Stimulated activated CD4-positive, alpha-beta T cell treated with anti-CD3 and anti-CD28 coated beads, TNF-alpha, amount 100 ng/mL, for 24 hours (primary cell): Measurements from ENCODE around the gene TTYH2.

Experiments used
- DNase-seq, 3 experiments: peaks; one replicate each; pipeline ENCODE4 v3.0.0-alpha.2; 2020; ENCODE audit warnings: low read depth in 3 of 3

Gene TTYH2

DNA sequence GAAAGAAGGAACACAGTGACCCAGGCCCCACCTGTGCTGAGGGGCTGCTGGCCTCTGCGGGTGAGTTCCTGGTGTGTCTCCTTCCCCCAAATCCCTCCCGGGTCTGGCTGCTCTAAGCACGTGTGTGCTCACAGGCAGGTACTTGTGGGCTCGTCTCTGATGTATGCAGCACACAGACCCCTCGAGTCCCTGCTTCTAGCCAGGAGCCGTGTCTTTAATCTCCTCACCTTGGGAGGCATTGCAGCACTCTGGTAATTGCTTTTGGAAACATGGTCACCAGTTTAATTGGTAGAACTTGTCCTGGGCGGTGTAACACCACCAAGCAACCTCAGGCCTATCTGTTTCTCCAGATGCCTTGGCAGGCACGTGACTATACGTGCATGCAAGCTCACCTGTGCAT is 18.7 kb upstream of the TTYH2 start:
- DNase-seq = no peak

DNA sequence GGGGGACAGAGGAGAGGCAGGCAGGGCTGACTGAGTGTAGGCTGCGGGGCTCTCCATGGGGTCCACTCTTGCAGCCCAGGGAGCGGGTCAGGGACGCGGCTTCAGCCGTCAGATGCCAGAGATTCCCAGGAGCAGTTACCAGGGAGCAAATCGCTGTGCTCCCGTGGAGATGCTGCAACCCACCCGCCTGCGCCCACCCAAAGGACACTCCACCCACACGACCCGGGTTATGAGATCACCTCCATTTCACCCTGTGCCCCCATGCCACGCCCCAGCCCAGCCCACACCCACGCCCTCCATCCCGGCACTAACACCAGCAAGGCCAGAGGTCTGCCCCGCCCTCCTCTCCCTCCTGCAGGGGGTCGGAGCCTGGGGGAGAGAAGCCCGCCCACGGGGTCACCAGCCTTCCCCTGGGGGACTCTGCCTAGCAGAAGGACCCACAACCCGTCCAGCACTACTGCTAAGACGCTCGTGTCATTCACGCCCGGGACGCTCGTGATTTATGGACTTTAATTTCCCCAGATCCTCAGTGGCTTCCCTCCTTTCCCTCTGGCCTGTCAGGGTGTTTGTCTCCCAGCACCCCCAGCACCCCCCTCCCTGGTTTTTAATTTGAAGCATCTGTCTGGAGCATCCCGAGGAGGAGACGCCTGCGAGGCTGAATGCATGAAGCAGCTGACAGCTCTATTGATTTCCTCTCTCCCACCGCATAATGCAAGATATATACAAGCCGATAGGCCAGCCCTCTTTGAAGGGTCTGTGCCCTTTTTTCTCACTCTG is 16.6 kb upstream of the TTYH2 start:
- no peak for DNase-seq

DNA sequence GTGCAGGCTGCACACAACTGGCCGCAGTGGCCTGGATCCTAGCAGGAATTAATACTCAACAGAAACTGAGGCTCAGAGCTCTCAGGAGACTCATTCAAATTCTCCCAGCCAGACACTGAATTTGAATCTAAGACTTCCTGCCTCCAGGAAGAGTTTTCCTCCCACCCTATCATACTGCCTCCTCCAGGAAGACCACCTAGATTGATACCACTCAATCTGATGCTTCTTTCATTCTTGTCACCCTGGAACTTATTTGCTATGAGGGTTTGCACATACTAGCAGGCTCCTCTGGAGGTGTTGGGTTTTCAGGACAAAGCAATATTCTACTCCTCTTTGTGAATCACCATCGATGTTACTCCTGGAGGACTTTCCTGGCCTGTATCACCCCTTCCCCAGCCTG is 15.6 kb upstream of the TTYH2 start:
- DNase-seq = no peak

DNA sequence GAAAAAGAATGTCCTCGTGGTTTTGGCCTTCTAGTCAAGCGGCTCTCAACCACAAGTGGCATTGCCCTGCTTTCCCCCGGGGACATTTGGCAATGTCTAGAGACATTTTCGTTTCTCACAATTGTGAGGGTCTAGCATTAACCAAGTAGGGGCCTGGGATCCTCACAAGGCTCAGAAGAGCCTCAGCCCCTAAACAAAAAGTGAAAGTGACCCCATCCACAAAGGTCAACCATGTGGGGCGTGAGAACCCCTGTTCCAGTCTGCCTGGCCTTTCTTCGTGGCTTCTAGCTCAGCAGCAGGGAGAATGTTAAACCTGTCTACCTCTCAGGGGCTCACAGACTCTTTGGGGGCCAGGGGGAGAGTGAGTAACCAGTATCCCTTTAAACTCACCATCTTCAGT is 14.7 kb upstream of the TTYH2 start:
- DNase-seq = no peak

DNA sequence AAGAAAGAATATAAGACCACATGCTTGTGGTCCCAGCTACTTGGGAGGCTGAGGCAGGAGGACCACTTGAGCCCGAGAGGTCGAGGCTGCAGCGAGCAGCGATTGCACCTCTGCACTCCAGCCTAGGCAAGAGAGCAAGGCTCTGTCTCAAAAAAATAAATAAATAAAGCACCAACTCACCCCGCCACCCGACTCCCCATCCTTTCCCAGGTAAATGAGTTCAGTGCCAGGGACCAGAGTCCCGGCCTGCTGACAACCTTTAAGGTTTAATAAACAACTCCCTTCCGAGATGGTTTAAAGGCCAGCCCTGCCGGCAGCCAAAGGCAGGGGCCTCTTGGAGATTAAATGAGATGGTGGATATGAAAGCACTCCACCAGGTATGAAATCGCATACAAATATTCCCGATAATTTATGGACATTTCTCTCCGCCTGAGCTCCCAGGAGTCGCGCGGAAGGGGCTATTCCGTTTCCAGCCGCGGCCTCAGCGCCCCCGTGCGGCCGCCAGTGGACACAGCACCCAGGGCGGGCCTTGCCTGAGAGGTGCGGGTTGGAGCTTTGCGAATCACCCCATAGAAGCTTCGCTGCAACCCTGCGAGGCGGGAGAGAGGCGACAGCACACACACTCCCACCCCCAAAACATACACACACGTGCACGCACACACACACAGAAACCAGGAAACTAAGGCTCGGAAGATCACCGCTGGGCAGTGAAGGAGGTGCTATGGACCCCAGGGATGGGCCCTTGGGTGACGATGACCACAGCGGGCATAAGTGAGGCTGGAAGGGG is 13.9 kb upstream of the TTYH2 start:
- peak in 1 of 3 experiments; percentile 63 for DNase-seq

DNA sequence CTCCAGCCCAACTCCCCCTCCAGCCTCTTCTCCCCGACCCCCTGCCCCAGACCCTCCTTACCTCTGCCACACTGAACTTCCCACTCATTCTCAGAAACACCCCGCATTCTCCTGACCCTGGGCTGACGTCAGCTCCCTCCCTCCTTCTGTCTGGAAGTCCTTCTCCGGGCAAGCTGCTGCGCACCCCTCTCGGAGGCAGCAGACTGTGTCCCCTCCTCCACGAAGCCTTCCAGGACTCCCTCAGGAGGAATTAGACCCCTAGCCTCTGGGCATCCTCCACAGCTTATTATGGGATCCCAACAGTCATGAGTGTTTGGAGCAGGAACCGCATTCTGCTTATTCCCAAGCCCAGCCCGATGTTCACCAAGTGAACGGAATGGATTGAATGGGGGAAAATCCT is 13.3 kb upstream of the TTYH2 start:
- DNase-seq = no peak

DNA sequence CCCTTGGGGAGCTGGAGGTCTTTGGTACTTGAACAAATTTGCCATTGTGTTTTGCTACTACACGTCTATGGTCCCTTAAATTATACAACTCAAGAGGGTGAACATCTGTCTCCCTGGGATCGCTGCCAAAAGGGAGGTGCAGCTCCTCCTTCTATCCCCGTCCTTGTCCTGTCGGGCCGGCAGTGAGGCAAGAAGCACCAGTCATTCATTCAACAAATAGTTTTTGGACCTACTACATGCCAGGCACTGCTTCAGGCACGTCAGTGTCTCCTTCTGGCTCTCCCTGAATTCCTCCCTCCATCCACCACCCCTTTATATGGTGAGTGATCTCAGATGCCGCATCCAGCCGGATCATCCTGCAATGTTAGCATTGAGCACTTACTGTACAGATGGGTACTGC is 12.1 kb upstream of the TTYH2 start:
- DNase-seq = no peak

DNA sequence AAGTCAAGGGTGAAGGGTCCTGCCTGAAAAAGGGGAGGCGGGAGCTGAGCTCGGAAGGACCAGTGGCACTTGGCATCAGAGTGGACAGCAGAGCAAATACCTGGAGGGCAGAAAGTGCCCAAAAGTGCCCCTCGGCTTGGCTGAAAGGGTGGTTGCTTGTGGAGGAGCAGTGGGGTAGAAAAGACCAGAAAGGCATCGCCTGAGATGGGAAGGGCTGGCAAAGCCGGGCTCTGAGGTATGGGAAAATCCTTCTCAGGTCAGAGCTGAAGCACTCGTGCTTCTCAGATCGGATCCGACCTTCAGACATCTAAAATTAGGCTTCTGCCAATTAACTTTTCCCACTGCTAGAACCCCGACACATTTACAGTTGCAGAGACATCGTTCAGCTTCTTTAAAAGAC is 11.4 kb upstream of the TTYH2 start:
- no peak for DNase-seq

DNA sequence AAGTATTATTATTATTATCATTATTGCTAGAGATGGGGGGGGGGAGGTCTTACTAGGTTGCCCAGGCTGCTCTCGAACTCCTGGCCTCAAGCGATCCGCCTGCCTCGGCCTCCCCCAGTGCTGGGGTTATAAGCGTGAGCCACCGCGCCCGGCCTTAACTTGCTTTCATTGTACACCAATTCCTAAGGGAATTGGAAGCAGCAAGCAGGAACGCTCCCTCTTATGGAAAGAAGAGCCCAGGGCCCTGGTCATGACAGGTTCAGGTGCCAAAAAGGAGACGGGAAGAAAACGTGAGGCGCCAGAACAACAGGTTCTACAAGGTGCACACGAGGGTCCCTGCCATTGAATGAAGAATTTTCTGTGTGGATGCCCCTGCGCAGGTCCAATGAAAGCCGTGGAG is 10.4 kb upstream of the TTYH2 start:
- DNase-seq = no peak

DNA sequence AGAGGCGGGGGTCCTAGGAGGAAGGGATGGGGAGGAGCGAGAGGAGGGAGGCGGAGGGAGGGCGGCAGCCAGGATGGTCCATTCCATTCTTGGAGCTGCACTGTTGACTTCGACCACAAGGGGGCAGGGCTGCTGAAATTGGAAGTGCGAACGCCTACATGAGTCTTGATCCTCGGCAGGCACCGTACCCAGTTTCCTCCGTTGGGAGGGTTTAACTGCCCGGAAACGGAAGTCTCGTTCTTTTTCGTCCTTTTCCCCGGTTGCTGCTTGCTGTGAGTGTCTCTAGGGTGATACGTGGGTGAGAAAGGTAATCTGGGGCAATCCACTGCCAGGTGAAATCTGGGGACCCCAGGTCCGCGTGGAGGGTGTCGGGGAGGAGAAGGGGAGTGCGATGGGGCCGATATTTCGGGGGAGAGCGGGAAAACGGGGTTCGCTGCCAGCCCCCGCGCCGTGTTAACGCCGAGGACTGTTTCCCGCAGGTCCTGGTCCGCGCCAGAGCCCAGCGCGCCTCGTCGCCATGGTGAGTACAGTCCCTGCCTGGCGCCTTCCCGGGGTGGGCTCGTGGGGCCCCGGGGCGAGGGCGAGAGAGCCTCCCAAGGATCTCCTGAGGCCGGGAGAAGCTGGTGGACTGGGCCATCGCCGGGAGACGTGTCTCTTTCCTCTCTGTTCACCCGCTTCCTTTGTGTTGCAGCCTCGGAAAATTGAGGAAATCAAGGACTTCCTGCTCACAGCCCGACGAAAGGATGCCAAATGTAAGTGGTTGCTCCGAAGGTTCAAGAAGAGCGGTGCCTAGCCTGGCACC is 9.7 kb upstream of the TTYH2 start, which contains the start of gene RPL38:
Gene RPL38, plus strand, starts transcription at position 240 of the 802 bp plus-strand sequence. Its CDS starts 278 bp downstream, at position 518.
- DNase-seq = peak; percentile 93 to 97 (median 97)

DNA sequence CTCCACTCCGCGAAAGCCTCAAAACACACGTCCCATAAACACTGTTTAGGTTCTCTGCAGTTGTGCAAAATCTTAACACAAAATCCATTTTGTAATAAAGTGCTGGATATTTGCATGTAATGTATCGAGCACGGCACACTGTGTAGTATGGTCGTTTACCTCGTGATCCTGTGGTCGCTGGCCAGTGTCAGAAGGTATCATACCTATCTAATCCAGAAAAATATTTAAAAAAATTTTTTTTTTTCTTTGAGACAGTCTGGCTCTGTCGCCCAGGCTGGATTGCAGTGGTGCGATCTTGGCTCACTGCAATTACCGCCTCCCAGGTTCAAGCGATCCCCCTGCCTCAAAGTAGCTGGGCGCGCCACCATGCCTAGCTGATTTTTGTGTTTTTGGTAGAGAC is 8.9 kb upstream of the TTYH2 start:
- DNase-seq = no peak

DNA sequence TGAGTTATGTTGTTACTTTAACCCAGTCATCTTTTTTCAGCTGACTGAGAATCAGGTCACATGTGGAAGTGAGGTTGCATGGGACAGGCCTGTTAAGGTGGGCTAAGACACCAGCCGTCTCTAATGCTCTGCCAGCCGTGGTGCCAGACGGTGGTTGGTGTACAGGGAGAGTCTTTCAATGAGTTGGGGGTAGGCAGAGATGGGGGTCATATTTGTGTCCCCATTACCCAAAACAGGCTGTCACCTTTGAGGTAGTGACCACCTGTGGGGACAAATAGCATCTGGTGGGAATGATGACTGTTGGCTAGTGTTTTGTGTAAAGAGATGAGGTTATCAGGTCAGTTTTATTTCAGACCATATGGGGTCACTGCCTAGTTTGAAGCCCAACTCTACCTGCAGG is 8.1 kb upstream of the TTYH2 start:
- DNase-seq = no peak

DNA sequence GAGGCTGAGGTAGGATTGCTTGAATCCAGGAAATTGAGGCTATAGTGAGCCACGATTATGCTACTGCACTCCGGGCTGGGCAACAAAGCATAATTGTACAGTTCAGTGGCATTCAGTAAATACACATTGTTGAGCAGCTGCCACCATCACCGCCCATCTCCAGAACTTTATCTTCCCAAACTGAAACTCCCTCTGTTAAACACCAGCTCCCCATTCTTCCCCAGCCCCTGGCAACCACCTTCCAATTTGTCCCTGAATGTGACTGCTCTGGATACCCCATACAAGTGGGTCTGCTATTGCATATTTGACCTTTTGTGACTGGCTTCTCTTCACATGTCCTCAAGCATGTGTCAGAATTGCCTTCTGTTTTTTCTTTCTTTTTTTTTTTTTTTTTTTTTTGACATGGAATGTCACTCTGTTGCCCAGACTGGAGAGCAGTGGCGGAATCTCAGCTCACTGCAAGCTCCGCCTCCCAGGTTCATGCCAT is 7.0 kb upstream of the TTYH2 start:
- DNase-seq = no peak

DNA sequence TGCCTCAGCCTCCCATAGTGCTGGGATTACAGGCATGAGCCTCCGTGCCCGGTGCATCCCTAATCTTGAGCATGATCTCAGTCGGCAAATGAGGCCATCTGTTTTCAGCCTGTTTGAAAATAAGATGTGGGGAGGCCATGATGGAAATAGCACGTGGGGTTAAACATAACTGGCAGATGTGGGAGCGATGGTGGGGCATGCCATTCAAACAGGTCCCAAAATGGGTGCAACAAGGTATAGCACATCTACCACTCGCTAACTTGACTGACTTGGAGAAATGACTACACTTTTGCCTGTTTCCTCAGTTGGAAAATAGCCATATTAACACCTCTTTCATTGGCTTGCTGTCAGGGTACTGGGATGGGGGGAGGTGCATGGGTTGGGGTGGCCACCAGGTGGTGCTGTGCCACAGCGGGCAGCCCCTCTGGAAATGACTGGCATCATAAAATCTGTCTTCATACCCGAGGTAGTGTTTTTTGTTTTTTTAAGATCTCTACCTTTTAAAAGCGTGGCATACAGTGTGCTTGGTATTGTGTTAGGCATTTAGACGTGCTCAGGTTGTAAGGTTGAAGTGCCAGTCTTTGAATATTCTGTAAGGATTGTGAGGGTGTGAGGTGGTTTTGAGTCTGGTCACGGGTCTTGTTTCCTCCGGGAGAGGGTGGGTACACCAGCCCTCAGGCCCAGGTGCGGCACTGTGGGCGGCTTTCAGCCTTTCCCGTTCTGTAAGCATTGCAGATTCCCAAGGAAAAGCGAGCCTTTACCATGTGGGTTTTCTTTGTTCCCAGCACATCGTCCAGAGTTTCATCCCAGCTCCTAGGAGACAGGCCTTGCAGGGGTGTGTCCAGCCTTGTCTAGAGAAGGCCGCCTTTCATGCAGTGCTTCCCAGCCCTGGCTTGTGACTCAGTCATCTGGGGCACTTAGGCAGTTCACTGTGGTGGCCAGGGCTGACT is 2.9 kb upstream of the TTYH2 start:
- DNase-seq = peak; percentile 54 to 76 (median 75)

DNA sequence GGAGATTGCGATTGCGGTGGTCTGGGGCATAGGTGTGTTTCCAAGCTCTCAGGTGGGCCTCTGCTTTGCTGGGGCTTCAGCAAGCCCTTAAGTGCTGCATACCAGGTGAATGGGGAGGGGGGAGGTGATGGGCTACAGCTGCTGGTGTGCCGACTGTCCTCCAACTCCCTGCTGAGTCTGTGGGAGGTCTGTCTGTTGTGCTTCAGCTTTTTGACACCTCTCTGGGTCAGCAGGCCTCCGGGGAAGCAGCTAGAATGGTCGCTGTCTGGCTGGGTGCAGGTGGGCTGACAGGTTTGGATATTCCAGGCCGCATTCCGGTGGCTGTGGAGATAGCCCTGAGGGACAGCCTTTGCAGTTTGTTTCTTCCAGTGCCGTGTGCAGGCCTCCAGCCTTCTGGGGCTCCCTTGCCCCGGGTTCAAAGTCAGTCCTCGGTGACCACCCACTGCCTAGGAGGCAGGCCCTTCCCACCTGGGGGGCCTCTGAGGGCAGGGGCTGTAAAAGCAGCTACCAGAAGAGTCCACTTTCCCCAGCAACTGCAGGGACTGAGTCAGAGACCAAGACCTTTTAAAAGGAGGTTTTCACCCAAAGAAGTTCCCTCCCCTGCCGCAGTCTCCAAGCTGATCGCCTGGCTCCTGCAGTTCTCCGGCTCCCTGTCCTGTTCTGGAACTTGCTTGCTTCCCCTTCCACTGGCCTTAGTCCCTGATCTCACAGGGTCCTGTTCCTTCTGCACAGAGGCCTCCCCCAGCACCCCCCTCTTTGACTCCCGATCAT is 2.0 kb upstream of the TTYH2 start:
- no peak for DNase-seq

DNA sequence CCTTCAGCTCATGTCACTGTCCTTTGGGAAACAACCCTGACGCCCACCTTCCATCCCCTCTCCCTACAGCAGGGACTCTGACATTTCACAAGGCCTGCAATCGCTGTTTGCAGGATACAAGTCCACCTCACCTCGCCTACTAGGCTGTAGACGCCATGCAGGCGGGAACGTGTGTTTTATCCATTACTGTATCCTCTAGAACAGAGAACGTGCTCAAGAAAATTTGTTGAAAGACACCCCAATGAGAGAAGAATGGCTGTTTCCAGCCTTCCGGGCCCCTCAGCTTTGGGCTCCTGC is 1.5 kb upstream of the TTYH2 start:
- DNase-seq = no peak

DNA sequence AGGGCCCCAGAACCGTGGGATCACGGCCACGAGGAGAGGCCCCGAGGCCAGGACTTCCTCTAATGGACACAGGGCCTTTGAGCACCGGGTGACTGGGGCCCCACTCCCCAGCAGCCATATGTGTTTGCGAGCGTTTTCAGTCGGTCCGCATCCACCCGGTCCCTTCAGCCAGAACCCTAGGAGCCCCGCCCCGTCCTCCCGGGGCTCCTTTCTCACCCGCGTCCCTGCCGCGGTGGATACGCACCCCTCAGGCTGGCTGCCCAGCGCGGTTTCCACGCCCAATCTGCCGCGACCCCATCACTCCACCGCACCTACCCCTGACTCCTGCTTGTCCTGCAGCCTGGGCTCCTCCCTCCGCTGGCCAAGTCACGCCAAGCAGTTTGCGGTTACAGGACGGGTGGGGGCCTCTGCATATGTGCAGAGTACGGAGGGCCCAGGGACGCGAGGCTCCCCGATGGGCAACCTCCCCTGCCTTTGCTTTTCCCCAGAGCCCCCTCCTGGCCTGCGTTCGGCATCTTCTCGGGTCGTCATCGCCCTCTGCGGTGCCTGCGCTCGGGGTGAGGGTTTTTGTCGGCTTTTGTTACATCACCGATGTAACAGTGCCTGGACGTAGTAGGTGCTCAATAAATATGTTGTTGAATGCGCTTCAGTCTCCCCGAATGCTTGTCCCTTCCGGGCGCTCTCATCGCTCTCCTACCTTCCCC is 1.0 kb upstream of the TTYH2 start:
- peak in 1 of 3 experiments; percentile 26 for DNase-seq

DNA sequence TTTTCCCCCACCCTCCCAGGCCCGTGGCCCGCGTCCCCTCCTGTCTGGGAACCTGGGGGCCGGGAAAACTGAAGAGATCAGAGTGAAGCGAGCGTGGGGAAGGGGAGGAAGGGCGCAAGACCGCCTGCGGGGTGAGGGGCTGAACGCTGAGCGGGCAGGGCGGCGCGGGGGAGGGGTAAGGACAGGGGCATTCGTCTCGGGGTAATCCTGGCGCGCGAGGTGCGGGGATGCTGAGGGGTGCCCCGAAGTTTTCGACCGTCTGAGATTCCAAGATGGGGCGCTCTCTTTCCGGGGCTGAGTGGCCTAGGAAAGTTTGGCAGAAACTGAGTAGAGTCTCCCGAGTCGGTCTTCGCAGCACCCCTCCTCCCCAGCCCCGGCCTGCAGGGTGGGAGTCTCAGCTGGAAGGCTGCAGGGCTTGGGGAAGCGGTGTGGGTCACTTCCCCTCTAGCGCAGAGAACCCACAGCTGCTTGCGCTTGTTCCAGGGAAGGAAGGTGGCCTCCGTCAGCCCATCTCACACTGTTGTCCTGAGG is 555 bp downstream of the TTYH2 start:
- no peak for DNase-seq

DNA sequence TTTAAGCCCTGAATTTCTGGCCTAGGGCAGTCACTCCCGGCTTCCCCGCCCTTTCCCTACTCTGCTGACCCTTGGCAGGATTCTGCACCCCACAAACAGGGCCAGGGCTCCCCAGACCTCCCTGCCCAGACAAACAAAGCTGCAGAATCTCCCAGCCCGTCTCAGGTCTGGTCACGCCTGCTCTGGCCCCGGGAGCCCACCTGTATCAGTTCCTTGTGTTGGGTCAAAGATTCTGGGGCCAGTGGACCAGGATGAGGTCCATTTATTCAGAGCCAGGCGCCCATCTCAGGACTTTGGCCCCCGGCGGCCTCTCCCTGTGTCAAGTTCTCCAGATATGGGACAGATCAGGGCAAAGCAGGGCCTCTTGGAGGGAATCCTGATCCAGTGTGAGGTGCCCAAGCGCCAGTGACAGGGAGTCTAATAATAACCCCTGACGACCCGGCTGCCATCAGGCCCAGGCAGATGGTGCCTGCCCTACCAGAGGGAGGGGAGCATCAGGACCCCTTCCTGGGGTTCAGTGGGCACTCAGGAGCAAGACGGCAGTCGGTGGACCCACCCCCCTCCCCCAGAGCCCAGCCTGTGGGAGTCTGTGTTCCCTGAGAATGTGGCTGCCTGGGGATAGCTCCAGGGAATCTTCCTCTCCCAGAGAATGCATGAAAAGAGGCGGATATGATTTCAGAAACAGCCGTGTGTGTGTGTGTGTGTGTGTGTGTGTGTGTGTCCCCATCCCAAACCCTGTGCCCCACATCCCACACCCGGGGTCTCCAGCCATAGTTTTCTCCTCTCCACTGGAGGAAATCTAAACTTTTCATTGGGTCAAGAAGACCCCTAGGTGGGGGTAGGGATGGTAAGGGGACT is 1.3 kb downstream of the TTYH2 start:
- no peak for DNase-seq
